ENCODE data around the gene NR2F1-AS1.

Gene NR2F1-AS1

GRCh38 chr5:93596676-93597490, 15.9 kb upstream of the NR2F1-AS1 start:
- no peaks in the 10 kb centered on the region for H3K27me3 ChIP-seq (ENCODE audit: insufficient read depth, low read depth, severe bottlenecking)
- no peak overlapping the region for H3K27ac ChIP-seq
- H3K9me3 ChIP-seq (ENCODE audit: severe bottlenecking) = no peaks in the 10 kb centered on the region
- DNase-seq = no peak
- H3K36me3 ChIP-seq = no peaks in the 10 kb centered on the region
- TF ChIP-seq, protein P1, sequence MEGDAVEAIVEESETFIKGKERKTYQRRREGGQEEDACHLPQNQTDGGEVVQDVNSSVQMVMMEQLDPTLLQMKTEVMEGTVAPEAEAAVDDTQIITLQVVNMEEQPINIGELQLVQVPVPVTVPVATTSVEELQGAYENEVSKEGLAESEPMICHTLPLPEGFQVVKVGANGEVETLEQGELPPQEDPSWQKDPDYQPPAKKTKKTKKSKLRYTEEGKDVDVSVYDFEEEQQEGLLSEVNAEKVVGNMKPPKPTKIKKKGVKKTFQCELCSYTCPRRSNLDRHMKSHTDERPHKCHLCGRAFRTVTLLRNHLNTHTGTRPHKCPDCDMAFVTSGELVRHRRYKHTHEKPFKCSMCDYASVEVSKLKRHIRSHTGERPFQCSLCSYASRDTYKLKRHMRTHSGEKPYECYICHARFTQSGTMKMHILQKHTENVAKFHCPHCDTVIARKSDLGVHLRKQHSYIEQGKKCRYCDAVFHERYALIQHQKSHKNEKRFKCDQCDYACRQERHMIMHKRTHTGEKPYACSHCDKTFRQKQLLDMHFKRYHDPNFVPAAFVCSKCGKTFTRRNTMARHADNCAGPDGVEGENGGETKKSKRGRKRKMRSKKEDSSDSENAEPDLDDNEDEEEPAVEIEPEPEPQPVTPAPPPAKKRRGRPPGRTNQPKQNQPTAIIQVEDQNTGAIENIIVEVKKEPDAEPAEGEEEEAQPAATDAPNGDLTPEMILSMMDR (IDR thresholded peaks at IDR 0.05; ENCODE audit: low read depth, low read length) = no peak
- H3K4me3 ChIP-seq (ENCODE audit: low read depth, low read length) = no peak overlapping the region

- no peak for DNase-seq
- H3K36me3 ChIP-seq = no peaks in the 10 kb centered on the region
- no peak overlapping the region for H3K27ac ChIP-seq
- TF ChIP-seq, protein P1 (IDR thresholded peaks at IDR 0.05; ENCODE audit: low read depth, low read length) = no peak
- no peaks in the 10 kb centered on the region for H3K27me3 ChIP-seq (ENCODE audit: insufficient read depth, low read depth, severe bottlenecking)
- no peak overlapping the region for H3K4me3 ChIP-seq (ENCODE audit: low read depth, low read length)
- no peaks in the 10 kb centered on the region for H3K9me3 ChIP-seq (ENCODE audit: severe bottlenecking)
Observed at GRCh38 chr5:93596310-93596675, 15.3 kb upstream of the NR2F1-AS1 start.

DNA sequence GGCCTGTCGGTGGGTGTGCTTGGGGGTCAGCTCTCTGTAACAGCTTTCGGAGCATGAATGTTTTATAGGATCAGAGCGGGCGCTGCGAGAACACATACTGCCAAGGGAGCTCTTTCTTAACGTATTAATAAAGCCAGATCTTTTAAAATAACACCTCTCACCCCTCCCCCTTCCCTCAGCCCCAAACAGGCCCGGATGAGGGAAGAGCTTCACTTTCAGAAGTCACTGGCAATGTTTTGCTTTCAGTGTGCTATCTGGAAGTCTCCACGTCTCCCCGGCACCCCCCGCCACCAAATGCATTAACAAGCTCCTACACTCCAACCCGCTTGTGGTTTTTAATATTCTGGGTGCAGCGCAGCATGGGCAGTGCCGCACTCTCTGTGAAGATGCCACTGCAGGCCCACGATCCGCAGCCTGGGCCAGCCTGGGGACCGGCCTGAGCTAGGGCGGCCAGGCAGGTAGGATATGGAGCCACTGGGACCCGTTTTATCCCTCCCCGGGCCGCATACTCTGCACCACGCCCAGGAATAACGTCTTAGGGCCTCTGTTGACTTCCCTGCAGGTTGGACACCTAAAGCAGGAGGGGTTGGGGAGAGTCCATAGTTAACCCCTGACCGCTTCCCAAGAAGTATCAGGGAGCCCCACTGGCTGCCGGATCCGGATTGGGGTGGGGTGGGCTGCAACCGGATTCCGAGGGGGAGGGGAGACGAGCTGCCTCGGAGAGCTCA, 14.6 kb upstream of the NR2F1-AS1 start:
- Histone ChIP-seq H3K36me3 (no peaks in the 10 kb centered on the region), H3K4me3 (ENCODE audit: low read depth, low read length) (no peak overlapping the region), H3K27me3 (ENCODE audit: insufficient read depth, low read depth, severe bottlenecking) (no peaks in the 10 kb centered on the region), H3K27ac (no peak overlapping the region), H3K9me3 (ENCODE audit: severe bottlenecking) (no peaks in the 10 kb centered on the region)
- TF ChIP-seq, protein P1 (IDR thresholded peaks at IDR 0.05; ENCODE audit: low read depth, low read length) = no peak
- no peak for DNase-seq

DNA sequence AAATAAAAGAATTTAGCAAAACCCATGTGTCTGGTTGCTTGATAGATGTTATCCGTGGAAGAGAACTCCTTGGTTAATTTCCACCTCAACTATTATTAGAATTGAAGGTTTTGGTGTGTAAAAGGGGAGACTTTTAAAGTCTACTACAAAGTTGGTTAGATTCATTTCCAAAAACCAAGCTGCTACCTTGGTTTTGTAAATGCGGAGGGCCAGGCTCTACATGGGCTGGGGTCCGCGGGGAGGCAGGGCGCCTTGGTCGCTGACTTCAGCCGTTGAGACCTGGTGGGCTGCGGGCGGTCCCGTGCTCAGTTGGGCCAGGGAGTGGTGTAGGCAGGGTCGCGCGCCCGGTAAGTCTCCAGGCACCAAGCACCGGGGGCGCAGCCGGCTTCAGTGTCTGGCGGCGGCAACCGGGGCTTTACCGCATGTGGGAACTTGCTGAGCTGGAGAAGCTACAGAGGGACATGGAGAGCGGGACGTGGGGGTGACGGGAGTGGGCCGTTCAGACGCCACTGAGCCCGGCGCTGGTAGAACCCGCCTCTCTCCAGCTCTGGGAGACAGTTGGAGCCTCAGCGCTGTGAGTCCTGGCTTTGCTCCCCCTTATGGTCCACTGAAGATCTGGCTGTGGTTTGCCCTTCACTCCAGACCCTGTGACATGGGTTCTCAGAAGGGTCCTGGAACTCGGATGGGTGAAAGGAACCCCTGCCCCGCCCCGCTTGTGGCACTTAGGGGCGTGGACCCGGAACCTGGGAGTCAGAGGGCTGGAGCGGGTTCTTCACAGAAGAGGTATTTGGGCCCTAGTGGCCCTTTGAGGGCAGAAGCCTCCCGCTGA, 13.8 kb upstream of the NR2F1-AS1 start:
- no peak for DNase-seq
- Histone ChIP-seq H3K4me3 (ENCODE audit: low read depth, low read length) (no peak overlapping the region), H3K27me3 (ENCODE audit: insufficient read depth, low read depth, severe bottlenecking) (no peaks in the 10 kb centered on the region), H3K9me3 (ENCODE audit: severe bottlenecking) (no peaks in the 10 kb centered on the region), H3K27ac (no peak overlapping the region), H3K36me3 (no peaks in the 10 kb centered on the region)
- TF ChIP-seq, protein P1 (IDR thresholded peaks at IDR 0.05; ENCODE audit: low read depth, low read length) = no peak

DNA sequence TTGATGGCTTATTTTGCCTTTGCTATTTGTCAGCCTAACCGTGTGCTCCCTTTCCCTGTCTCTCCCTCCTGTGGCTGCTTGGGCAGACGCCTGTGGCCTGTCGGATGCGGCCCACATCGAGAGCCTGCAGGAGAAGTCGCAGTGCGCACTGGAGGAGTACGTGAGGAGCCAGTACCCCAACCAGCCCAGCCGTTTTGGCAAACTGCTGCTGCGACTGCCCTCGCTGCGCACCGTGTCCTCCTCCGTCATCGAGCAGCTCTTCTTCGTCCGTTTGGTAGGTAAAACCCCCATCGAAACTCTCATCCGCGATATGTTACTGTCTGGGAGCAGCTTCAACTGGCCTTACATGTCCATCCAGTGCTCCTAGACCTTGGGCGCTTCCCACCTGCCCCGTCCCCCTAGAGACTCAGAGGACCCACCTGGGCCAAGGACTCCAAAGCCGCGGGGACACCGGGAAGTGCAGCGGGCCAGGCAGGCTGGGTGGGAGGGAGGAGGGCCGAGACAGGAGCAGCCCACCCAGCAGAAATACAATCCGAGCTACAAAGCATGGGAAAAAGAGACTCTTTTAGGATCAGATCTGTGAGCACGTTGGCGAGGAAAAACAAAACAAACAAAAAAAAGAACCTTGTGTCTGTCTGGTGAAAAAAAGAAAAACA, 12.6 kb upstream of the NR2F1-AS1 start:
- H3K27ac ChIP-seq = no peak overlapping the region
- TF ChIP-seq, protein P1 (IDR thresholded peaks at IDR 0.05; ENCODE audit: low read depth, low read length) = no peak
- H3K9me3 ChIP-seq (ENCODE audit: severe bottlenecking) = no peaks in the 10 kb centered on the region
- H3K27me3 ChIP-seq (ENCODE audit: insufficient read depth, low read depth, severe bottlenecking) = no peaks in the 10 kb centered on the region
- no peak for DNase-seq
- H3K4me3 ChIP-seq (ENCODE audit: low read depth, low read length) = no peak overlapping the region
- no peaks in the 10 kb centered on the region; the same call in 1 of the 2 replicates for H3K36me3 ChIP-seq
